Activated T-cell treated with anti-CD3 and anti-CD28 coated beads, Interleukin-2, amount 50 U/mL, for 48 hours (primary cell): ENCODE results near the gene DIO3.
"Not testable (repeated sequence)": the region's sequence is repeated elsewhere in the genome, so short reads cannot be mapped to it uniquely, and the experiment has no call there.

ENCODE experiments used
- DNase-seq, 2 experiments: peaks; one replicate each; pipeline ENCODE4 v3.0.0-alpha.2; 2020

DIO3 gene

DNA sequence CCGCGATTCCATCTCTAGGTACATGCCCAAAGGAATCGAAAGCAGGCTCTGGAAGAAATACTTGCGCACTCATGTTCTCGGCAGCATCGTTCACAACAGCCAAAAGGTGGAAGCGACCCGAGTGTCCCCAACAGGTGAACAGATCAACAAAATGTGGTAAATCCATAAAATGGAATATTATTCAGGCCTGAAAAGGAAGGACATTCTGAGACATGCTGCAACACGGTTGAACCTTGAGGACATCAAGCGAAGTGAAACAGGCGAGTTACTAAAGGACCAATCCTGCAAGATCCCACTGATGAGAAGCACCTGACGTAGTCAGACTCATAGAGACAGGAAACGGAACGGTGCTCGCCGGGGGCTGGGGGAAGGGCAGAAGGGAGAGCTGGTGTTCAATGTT is 17.5 kb upstream of the DIO3 start:
- DNase-seq: no peak

DNA sequence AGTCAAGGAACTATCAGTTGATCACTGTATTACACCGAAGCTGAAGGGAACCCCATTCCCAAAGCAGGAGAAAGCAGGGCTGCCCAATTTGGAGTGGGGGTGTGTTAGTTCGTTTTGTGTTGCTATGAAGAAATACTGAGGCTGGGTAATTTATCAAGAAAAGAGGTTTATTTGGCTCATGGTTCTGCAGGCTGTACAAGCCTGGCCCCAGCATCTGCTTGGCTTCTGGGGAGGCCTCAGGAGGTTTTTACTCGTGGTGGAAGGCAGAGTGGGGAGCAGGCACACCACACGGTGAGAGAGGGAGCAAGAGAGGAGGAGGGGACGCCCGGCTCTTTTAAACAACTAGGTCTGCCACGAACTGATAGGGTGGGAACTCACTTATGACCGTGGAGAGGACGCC is 16.7 kb upstream of the DIO3 start:
- no peak for DNase-seq

DNA sequence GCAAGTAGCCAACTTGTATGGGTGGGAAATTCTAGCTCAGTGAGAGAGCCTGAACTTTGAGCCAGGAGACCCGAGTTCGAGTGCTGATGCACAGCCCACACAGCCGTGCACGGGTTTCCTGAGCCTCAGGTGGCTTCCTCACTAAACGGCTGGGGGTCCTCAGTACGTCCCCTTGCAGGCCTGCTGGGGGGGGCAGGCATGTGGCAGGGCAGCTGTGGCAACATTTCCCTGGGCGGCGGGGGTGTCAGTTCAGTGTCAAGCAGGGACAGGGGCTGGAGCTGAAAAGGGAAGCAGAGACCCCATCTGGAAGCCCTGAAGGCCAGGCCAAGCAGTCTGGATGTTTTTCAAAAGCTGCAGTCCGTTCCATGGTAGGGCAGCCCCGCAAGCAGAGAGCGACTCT is 14.6 kb upstream of the DIO3 start:
- no peak for DNase-seq

DNA sequence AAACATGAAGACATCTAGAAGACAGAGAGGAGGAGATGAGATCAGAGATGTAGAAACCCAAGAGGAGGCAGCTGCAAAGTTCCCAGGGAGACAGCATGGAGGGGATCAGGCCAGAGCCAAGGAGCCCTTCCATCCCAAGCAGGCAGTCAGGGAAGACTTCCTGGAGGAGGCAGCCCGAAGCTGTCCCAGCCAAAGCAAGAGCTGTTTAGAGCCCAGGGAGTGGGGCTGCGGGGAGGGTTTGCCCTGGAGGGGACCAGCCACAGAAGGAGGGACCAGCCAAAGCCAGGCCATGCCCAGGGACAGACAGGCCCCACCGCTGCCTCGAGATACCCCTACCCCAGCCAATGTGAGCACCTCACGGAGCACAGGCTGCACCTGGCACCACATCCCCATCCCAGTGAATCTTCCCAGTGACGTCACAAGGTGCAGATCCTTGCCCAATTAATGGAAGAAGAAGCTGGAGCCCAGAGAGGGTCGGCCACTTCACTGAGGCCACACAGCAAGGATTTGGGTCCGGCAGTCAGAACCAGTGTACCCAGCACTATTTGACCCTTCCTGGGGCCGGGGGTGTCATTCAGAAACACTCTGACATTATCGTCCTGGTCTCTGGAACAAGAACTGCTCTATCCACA is 14.1 kb upstream of the DIO3 start:
- DNase-seq: no peak

DNA sequence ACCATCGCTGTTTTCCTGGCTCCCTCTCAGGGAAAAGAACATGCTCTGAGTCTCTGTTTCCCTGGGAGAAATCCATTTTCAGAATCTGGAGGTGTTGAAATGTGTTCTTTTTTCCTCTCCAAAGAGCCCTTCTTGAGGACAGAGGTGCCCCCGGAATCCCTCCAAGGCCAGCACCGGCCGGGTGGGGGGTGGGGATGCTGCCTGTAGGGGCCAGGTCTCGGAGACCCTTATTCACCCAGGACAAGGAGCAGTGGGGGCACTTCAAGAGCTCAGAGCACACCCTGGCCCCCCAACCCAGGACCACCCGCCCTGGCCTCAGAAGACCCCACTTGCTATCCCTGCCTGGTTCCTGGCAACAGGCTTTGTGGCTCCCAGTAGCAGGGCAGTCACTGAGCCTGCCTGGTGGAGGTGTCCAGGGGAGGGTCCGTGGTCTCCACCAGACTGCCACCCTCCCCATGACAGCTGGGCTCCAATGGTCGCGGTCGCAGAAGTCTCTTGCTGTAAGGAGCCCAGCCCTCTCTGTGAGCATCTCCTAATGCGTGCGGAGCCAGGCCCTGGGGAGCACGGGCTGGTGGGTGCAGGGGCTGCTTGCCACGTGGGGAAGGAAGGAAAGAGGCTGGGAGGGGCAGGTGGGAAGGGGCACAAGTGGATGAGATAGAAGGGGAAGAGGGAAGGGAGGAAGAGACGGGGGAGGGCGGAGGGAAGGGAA is 13.2 kb upstream of the DIO3 start:
- no peak for DNase-seq

DNA sequence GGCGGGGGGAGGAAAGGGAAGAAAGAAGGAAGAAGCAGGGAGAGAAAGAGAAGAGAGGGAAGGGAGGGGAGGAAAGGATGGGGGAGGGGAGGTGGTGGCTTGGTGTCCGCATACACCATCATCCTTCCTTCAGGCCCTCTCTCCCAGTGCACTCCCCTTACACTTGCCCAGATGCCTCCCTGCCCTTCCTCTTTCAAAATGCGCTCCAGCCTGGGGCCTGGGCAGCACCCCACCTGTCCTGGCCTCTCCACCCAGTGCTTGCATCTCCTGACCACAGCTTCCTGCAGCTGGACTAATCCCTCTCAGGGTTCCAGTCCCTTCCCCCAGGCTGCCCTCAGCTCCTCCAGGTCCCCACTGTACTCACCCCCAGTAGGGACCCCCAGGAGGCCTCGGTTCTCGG is 12.6 kb upstream of the DIO3 start:
- no peak for DNase-seq

DNA sequence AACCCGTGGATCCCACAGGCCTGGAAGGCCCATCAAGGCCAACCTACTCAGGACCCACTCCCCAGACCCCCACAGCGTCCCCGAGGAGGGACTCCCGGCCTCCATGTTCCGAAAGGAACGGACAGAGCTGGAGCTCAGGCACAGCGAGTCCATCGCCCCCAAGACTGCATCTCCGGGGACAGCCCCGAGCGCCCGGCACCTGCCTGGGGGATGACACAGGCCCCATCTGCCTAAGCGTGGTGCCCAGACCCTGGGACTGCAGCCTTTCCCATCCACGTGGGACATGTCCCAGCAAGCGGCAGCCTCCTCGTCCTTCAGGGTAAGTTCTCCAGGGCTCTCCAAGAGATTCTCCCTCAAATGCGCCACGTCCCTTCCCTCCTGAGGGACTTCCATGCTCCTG is 12.1 kb upstream of the DIO3 start:
- DNase-seq: no peak

DNA sequence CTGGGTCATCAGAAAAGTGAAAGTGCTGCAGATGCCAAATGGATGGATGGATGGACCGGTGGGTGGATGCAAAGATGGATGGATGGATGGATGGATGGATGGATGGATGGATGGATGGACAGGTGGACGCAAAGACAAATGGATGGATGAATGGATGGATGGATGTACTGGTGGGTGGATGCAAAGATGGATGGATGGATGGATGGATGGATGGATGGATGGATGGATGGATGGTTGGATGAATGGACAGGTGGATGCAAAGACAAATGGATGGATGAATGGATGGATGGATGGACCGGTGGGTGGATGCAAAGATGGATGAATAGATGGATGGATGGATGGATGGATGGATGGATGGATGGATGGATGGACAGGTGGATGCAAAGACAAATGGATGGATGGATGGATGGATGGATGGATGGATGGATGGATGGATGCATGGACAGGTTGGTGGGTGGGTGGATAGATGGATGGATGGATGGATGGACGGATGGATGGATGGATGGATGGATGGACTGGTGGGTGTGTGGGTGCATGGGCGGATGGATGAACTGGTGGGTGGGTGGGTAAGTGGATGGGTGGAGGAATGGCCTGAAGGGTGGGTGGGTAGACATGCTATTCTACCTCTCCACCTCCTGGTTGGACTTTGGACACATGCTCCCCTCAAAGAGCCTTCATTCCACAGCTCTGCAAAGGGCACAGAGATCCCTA is 10.9 kb upstream of the DIO3 start:
- not testable (repeated sequence) for DNase-seq

DNA sequence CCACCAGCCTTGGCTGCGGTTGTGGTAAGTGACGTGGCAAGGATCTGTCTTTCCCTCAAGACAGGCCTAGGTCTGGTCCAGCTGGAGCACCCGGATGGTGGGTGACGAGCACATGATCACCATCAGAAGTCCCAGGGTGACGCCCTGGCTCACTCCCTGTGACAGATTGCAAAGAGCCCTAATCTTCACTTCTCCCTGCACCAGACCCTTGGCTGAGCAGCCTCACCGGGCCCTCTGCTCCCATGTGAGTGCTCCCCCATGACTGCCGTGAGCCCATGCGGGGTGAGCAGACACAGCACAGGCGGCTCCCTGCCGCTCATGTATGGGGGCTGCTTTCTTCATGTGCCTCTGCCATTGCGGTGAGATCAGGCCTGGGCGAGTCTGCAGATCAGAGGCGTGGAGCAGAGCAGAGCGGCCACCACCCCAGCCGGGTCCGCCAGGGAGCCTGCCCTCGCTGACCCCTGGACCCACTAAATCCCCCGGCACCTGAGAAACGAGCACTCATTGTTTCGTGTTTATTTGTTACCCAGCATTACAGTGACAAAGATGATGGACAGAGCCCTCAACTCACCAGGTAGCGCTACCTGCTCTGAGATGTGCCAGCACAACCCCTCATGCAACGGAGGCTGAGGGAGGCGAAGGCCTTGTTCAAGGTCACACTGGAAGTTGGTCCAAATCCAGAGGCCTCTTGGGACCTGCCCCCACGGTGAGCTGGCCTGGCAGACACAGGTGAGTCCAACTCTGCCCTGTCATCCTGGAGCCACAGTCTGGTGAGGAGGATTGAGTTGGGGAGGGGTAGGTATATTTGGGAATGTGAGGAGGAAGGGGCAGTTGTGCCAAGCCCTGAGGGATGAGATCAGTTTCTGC is 9.3 kb upstream of the DIO3 start:
- DNase-seq: no peak

DNA sequence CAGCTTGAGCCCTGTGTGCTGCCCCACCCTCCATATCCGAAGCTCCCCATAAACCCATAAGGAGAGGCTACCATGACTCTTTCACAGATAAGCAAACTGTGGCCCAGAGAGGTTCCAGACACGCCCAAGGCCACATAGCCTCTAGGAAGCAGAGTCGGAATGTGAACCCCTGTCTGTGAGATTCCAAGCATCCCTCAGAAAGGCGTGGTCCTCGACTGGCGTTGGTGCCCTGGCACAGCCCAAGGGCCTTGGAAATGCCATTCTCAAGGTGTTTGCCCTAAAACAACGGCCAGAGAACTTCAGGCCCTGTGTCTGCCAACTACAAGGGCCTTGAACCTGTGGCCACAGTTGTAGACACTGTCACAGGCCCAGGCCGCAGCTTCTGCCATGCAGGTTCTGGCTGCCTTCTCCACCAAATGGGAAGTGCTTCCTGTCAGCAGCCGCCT is 8.5 kb upstream of the DIO3 start:
- DNase-seq: no peak

DNA sequence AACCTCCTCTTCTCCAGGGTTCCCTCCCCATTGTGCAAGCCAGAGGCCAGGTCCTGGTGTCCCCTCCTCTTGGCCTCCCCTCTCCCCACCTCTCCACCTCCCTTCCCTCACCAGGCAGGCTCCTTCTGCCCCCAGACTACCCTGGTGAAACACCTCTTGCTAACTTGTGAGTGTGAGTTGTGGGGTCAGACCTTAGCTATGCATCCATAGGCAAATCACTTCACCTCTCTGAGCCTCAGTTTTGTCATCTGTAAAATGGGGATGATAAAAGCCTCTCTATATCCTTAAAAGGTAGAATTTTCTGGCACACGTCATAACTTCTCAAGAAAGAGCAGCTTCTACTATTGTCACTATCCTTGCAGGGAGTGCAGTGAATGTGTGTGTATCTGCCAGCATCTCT is 7.9 kb upstream of the DIO3 start:
- DNase-seq: no peak

DNA sequence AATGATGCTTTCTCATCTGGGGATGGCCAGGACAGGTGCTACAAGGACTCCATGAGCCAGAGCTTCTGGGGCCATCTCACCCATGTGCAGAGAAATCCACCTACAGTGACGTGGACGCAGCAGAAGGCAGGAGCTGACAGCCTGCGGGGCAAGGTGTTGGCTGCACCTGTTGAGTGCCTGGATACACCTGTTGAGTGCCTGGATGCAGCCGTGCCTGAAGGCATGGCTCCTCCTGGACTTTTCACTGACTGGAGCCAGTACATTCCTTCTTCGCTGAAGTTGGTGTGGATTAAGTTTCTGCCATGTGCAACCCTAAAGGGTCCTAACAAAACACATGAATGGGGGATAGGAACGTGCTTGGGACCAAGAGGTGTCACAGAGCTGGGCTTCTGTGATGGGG is 7.4 kb upstream of the DIO3 start:
- no peak for DNase-seq

DNA sequence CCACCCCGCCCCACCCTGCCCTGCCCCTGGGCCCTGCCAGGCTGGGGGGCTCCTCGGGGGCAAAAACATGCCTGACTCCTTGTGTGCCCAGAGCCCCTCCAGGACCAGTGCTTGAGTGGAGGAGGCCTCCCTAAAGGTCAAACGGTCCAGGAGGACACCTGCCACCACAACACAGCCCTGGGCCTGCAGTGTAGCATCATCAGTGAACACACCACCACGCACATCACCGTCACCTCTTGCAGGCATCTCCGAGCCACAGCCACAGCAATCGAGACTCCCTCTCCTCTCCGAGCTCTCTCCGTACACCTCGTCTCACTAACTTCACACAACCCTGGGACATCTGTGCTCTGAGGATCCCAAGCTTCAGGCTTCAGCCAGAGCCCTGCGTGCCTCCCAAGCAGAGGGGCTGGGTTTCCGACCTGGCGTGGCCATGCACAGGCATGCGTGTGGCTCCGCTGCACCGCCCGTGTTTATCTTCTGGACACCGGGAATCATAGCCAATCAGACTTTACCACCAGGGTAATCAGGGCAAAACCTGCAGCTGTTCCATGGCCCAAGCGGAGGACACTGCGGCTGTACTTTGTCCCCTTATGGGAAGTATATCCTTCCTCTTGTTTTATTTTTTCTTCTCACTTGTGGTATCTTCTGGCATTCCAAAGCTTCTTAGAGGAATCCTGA is 6.2 kb upstream of the DIO3 start:
- no peak for DNase-seq

DNA sequence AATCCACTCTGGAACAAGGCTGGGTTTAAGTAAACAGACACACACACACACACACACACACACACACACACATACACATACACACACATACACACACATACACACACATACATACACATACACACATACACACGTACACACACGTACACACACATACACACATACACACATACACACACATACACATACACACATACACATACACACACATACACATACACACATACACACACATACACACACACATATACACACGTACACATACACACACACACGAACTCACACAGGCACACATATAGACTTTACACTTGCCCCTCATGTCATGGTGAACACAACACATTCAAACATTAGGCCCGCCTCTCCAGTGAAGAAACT is 5.6 kb upstream of the DIO3 start:
- not testable (repeated sequence) for DNase-seq

DNA sequence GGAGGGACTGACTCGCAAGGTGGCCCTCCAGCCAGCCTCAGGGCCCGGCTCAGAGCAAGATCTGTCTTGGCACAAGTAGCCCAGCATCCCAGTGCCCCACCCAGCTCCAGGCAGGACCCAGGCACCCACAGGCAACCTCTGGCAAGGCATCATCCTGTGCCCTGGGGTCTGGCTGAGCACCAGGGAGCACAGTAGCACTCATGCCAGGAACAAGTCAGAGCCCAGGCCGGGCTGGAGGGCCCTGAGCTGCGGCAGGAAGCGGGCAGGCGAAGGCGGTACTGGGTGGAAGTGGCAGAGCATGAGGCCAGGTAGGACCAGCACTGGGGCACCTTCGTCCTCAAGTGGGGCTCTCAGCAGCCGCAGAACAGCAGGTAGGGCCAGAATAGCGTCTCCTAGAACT is 5.2 kb upstream of the DIO3 start:
- no peak for DNase-seq

DNA sequence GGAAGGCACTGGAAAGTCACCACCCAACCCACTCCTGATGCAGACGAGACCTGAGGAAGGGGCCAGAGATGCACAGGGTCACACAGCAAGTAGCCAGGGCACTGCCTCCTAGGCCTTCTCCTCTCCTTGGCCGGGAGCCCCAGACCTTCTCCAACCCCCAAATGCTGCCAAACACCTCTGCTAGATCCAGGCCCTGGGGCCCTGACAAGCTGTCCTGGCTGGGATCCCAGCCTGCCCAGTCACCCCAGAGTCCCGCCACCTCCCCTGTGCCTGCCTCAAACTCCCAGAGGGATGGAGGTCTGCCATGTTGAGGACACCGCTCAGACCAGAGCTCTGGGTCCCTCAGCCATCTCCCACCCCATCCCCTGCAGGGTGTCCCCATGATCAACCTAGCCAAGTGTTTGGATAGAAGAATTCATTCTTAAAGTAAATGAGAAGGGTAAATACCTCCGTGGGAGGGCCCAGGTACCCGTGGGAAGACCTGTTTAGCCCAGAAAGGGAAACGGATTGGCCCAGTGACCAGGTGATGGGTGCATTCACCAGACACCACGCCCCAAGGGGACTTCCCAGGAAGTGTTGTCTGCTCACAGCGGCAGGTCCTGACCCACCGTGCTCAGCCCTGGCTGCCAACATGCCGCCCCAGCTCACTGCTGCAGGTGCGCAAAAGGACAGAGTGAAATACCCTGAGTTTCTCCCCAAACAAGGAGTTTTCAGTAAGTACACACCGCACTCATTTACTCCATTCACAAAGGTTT is 4.6 kb upstream of the DIO3 start:
- DNase-seq: no peak

DNA sequence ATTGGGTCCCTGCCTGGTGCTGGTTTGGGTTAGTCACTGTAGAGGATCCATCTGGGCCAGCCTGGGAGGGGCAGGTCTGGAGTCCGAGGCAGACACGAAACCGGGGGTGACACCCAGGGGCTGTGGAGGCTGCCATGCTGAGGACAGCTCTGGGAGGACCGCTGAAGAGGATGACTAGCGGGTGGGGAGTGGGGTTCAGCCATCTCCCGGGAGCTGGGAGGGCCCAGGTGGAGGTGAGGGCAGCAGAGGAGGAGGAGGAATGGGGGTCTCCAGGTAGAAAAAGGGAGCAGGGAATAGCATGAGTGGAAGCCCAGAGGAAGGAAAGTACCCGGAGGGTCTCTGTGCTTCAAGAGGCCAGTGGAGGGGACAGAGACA is 4.0 kb upstream of the DIO3 start:
- no peak for DNase-seq

DNA sequence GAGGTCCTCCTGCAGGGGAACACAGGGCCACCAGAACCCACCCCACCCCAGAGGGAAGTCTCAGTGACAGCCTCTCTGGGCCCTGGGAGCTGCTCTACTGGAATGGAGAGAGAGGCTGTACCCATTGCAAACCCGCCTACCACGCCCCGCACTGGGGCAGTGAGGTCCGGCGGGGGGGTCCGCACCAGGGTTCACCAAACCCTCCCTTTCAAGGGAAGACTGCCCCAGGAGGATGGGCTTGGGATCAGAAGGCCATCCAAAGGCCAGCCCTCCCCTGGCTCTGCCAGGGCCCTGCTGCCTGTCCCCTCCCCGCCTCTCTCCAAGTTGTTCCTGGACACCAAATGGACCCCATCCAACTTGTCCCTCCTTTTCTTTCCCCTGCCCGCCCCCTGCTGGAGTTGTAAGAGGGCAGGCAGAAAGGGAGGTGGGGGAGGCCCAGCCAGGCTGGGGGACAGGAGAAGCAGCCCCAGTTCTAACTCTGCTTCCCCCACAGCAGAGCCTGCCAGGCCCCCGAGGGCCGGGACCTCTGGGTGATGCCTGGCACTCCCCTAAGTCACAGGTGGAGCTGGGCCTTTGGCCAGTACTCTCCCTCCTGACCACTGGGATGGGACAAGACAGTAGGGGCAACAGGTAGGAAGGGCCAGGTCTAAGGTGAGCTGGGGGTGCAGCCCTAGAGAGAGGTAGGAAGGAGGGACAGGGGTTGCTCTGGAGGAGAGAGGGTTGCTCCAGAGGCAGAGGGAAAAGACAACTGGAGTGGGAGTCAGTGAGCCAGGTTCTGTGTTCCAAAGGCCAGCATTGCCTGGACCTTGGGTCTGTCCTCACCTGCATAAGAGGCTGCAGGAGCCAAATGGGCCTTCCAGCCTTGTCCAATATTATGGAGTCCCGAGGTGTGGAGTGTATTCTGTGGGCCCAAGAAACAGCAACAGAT is 3.2 kb upstream of the DIO3 start:
- no peak for DNase-seq

DNA sequence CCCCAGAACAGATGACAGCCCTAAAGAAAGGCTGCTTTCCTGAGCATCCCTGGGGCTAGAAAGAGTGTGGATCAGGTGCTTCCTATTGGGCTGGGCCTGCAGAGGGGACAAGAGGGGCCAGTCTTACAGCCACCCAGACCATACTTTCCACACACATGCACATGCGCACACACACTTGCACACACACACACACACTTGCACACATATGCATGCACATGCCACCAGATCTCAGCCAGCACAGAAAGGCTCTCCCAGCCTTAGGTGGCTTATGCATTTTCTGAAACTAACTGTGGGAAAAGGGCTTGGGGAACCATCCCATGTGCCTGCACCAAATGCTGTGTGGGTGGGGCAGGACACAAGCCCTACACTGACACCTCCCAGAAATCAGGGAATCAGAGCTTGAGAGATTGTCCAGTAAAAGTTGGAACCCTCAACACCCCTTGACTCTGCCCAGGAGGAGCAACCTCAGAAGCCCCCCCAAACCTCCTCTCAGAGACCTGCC is 2.5 kb upstream of the DIO3 start:
- no peak for DNase-seq

DNA sequence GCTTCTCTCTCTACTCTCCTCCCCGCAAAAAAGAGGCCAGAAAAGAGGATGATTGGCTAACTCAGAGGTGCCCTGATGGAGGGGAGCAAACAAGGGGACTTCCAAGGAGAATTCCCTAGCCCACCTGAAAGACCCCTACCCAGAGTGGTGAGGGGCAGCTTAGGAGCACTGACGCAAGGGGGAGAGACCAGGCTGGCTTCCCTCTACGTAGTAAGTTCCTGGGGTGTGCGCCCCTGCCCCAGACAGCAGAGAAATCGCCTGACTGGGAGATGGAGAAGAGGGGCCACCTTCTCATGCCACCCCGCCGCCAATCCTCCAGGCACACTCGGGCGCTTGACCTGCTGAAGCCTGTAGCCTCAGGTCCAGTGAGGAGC is 2.1 kb upstream of the DIO3 start:
- DNase-seq: no peak
